Hepatocyte (in vitro differentiated cells): ENCODE results near the gene NTS. TPM values are rescaled to one million over a fixed set of nuclear protein-coding genes. Genes with fewer than 3 reads are reported as not detected.

ENCODE experiments used
- DNase-seq: peaks from one replicate; pipeline ENCODE4 v3.0.0-alpha.2; 2016; ENCODE audit warnings: low spot score
- H2AFZ ChIP-seq: fragments of 200-600 bp; sonication (generic); 2 replicates; pipeline ENCODE4 v1.6.0; 2016; ENCODE audit warnings: antibody characterized with exemption, mild to moderate bottlenecking
- H3K27ac ChIP-seq: fragments of 200-600 bp; sonication (generic); 2 replicates; pipeline ENCODE4 v1.5.1; 2016; ENCODE audit warnings: mild to moderate bottlenecking
- H3K27me3 ChIP-seq: fragments of 200-600 bp; sonication (generic); 2 replicates; pipeline ENCODE4 v1.6.1; 2016
- H3K36me3 ChIP-seq: fragments of 200-600 bp; sonication (generic); replicated peaks from 2 replicates; pipeline ENCODE4 v1.5.1; 2016; ENCODE audit warnings: low read depth; ENCODE audit not compliant: insufficient read depth
- H3K4me1 ChIP-seq: fragments of 200-600 bp; sonication (generic); 2 replicates; pipeline ENCODE4 v1.5.1; 2016; ENCODE audit warnings: mild to moderate bottlenecking, moderate library complexity; ENCODE audit not compliant: insufficient read depth
- H3K4me2 ChIP-seq: fragments of 200-600 bp; sonication (generic); 2 replicates; pipeline ENCODE4 v1.6.0; 2016
- H3K4me3 ChIP-seq: fragments of 200-600 bp; sonication (generic); 2 replicates; pipeline ENCODE4 v1.5.1; 2016; ENCODE audit warnings: mild to moderate bottlenecking
- H3K79me2 ChIP-seq: fragments of 200-600 bp; sonication (generic); 2 replicates; pipeline ENCODE4 v1.6.0; 2017; ENCODE audit warnings: mild to moderate bottlenecking
- H3K9me2 ChIP-seq: fragments of 200-600 bp; sonication (generic); replicated peaks from 2 replicates; pipeline ENCODE4 v1.6.0; 2017; ENCODE audit warnings: mild to moderate bottlenecking; ENCODE audit not compliant: insufficient read depth
- H3K9me3 ChIP-seq: fragments of 200-600 bp; sonication (generic); 2 replicates; pipeline ENCODE4 v1.5.1; 2016; ENCODE audit warnings: low read depth, mild to moderate bottlenecking
- H4K20me1 ChIP-seq: fragments of 200-600 bp; sonication (generic); 2 replicates; pipeline ENCODE4 v1.6.0; 2016; ENCODE audit warnings: mild to moderate bottlenecking; ENCODE audit not compliant: insufficient read depth, poor library complexity, severe bottlenecking
- CTCF ChIP-seq: fragments of 200-600 bp; sonication (generic); IDR thresholded peaks from 2 replicates; pipeline ENCODE4 v1.5.1; 2016; ENCODE audit warnings: antibody characterized with exemption, mild to moderate bottlenecking; ENCODE audit not compliant: poor library complexity
- EZH2 ChIP-seq: fragments of 200-600 bp; sonication (generic); IDR thresholded peaks from 2 replicates; pipeline ENCODE4 v1.6.1; 2016; ENCODE audit warnings: antibody characterized with exemption, mild to moderate bottlenecking, borderline replicate concordance
- EZH2phosphoT487 ChIP-seq: fragments of 200-600 bp; sonication (generic); IDR thresholded peaks from one replicate; pipeline ENCODE4 v1.6.1; 2018; ENCODE audit warnings: antibody characterized with exemption, mild to moderate bottlenecking, low read depth, moderate library complexity; ENCODE audit not compliant: unreplicated experiment, severe bottlenecking
- WGBS: methylation state at CpG from one replicate; pipeline ENCODE4 v1.1.6; 2016; ENCODE audit warnings: low lambda C conversion rate; ENCODE audit errors: missing lambda C conversion rate; 5-methylcytosine and 5-hydroxymethylcytosine counted together
- polyA plus RNA-seq: library from polyadenylated mRNA; unstranded; fragments of >200 nt; fragmentation: Nextera tagmentation; extraction: Ambion mirVana; gene quantifications from 2 replicates; pipeline ENCODE4 v1.2.1, GENCODE V29; 2016
- total RNA-seq: library from RNA; depleted of rRNA; stranded (reverse); fragments of >200 nt; gene quantifications from 2 replicates; pipeline ENCODE4 v1.2.3, GENCODE V29; 2014

NTS gene
- total RNA-seq (18.4 and 18.9 TPM in 2 replicates), polyA plus RNA-seq (2.2 and 3.2 TPM in 2 replicates)

- Histone ChIP-seq H3K4me2 (no peak within 1 kb of the TSS), H3K4me3 (no peak within 1 kb of the TSS), H3K4me1 (no peaks in the 10 kb centered on the region)
Observed at GRCh38 chr12:85874031-85874461, at the start of gene NTS. Gene NTS, plus strand, starts transcription at chr12:85874295. Its CDS starts 109 bp downstream, at chr12:85874404.

GRCh38 chr12:85825746-85826145, 48.3 kb upstream of the NTS start:
- Histone ChIP-seq H2AFZ (no peak overlapping the region), H3K4me1 (peaks cover 3% of the 10 kb centered on the region), H3K27me3 (no peaks in the 10 kb centered on the region), H3K4me3 (no peak overlapping the region), H3K36me3 (no peaks in the 10 kb centered on the region), H3K27ac (no peak overlapping the region), H3K4me2 (no peak overlapping the region), H3K79me2 (no peaks in the 10 kb centered on the region), H4K20me1 (no peaks in the 10 kb centered on the region), H3K9me2 (no peaks in the 10 kb centered on the region), H3K9me3 (no peaks in the 10 kb centered on the region)
- DNase-seq: no peak
- TF ChIP-seq EZH2 (no peak), EZH2phosphoT487 (no peak), CTCF (no peak)

More at GRCh38 chr12:85874031-85874461, at the start of gene NTS:
- 10% methylated on average over 3 of the region's 3 CpGs for WGBS
- no peak within 1 kb of the TSS for H3K27ac ChIP-seq
- no peaks in the 10 kb centered on the region for H3K9me3 ChIP-seq
- H3K36me3 ChIP-seq: no peaks in the 10 kb centered on the region
- no peaks in the 10 kb centered on the region for H3K79me2 ChIP-seq
- H2AFZ ChIP-seq: peak within 1 kb of the TSS; percentile 35
- H4K20me1 ChIP-seq: no peaks in the 10 kb centered on the region
- no peaks in the 10 kb centered on the region for H3K9me2 ChIP-seq
- no peaks in the 10 kb centered on the region for H3K27me3 ChIP-seq
- DNase-seq: peak; percentile 11
- TF ChIP-seq EZH2phosphoT487 (no peak), CTCF (no peak), EZH2 (no peak)

- Histone ChIP-seq H3K27ac (no peak overlapping the region), H3K4me3 (no peak overlapping the region), H3K4me2 (no peak overlapping the region), H3K9me2 (no peaks in the 10 kb centered on the region), H3K4me1 (no peaks in the 10 kb centered on the region), H3K27me3 (no peaks in the 10 kb centered on the region), H4K20me1 (no peaks in the 10 kb centered on the region), H3K9me3 (no peaks in the 10 kb centered on the region), H2AFZ (no peak overlapping the region), H3K79me2 (no peaks in the 10 kb centered on the region), H3K36me3 (no peaks in the 10 kb centered on the region)
- DNase-seq: no peak
- no peak for TF ChIP-seq EZH2phosphoT487
- TF ChIP-seq EZH2: no peak
- TF ChIP-seq CTCF: no peak
- WGBS: 92% methylated on average over 1 of the region's 1 CpG
Observed at GRCh38 chr12:85828576-85828975, 45.5 kb upstream of the NTS start.

GRCh38 chr12:85829391-85829790, 44.7 kb upstream of the NTS start:
- Histone ChIP-seq H2AFZ (no peak overlapping the region), H3K4me2 (no peak overlapping the region), H3K79me2 (no peaks in the 10 kb centered on the region), H3K36me3 (no peaks in the 10 kb centered on the region), H3K27ac (no peak overlapping the region), H3K9me2 (no peaks in the 10 kb centered on the region), H3K4me1 (no peaks in the 10 kb centered on the region), H3K27me3 (no peaks in the 10 kb centered on the region), H3K9me3 (no peaks in the 10 kb centered on the region), H3K4me3 (no peak overlapping the region), H4K20me1 (no peaks in the 10 kb centered on the region)
- no peak for TF ChIP-seq EZH2phosphoT487
- no peak for TF ChIP-seq CTCF
- no peak for TF ChIP-seq EZH2
- 85% methylated on average over 2 of the region's 2 CpGs for WGBS
- no peak for DNase-seq
